Coronary artery (tissue), 2 donors: Measurements from ENCODE around the gene C1QTNF2.

Experiments
- DNase-seq: peaks from one replicate; pipeline ENCODE4 v3.0.0-alpha.2; 2017; ENCODE audit warnings: low spot score
- H3K27ac ChIP-seq, 2 donors: fragments of 200-600 bp; sonication (generic); one replicate each; pipeline ENCODE4 v1.5.1; 2016 to 2019
- H3K4me3 ChIP-seq: fragments of 200-600 bp; sonication (generic); 2 replicates; pipeline ENCODE4 v1.5.1; 2016; ENCODE audit warnings: mild to moderate bottlenecking, moderate library complexity
- TF ChIP-seq, protein P1 (sequence below): fragments of 200-600 bp; sonication (generic); IDR thresholded peaks from one replicate; pipeline ENCODE4 v1.5.1; 2019; ENCODE audit warnings: antibody characterized with exemption

C1QTNF2 gene

DNA sequence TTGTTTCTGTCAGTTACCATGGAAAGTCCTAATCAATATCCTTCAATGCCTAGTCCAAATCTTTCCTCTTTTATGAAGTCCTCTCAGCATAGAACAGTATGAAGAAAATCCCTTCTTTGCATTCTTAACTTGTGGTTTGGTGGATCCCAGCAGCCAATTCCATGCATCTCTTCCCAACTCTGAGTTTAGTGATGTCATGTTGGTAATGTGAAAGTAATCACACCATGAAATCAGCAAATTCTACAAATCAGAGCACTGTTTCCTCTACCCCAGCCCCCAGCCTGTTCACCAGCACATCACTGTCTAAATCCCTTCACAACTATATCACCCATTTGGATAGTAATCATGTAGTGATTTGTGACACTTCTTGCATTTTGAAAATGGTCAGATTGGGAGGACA lies 4.7 kb upstream of the C1QTNF2 start:
- Histone ChIP-seq H3K4me3 (no peak overlapping the region), H3K27ac (no peak overlapping the region)
- DNase-seq = no peak
- TF ChIP-seq, protein P1, sequence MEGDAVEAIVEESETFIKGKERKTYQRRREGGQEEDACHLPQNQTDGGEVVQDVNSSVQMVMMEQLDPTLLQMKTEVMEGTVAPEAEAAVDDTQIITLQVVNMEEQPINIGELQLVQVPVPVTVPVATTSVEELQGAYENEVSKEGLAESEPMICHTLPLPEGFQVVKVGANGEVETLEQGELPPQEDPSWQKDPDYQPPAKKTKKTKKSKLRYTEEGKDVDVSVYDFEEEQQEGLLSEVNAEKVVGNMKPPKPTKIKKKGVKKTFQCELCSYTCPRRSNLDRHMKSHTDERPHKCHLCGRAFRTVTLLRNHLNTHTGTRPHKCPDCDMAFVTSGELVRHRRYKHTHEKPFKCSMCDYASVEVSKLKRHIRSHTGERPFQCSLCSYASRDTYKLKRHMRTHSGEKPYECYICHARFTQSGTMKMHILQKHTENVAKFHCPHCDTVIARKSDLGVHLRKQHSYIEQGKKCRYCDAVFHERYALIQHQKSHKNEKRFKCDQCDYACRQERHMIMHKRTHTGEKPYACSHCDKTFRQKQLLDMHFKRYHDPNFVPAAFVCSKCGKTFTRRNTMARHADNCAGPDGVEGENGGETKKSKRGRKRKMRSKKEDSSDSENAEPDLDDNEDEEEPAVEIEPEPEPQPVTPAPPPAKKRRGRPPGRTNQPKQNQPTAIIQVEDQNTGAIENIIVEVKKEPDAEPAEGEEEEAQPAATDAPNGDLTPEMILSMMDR = no peak

DNA sequence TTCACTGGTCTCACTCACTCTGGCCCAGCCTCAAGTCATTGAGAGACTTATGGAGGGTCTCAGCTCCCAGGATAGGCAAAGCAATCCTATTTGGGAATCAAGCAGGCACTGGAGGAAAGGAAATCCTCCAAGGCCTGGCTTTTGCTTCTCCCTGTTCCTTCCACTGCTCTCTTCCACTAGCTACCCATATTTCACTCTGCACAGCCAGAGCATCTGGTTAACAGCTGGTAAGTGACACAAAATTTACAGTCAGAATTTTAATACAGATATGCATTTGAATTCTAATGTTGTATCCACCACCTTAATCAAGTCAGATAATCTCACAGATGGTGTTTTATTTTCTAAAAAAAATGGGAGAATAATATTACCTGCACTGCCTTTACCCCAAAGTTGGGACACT lies 868 bp upstream of the C1QTNF2 start:
- Histone ChIP-seq H3K4me3 (no peak overlapping the region), H3K27ac (peak overlapping the region in 1 of 2 donors; percentile 80)
- TF ChIP-seq, protein P1 = no peak

DNA sequence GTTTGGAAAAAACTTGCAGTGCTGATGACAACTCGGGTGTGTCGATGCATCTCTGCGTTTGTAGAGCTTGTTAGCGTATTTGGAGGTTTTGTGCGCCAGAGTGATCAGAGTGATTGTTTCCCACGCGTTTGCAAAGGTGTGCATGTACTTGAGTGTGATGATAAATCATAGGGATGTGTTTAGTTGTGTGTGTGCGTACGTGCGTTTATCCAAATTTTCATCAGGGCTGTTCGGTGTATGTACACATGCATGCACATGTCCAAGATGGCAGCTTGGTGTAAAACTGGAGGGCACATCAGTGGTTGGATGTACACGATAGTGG lies 248 bp upstream of the C1QTNF2 start:
- DNase-seq = no peak
- peak overlapping the region; percentile 92 for H3K4me3 ChIP-seq
- H3K27ac ChIP-seq = peak overlapping the region; percentile 54 to 80
- TF ChIP-seq, protein P1 = no peak

More for the DNA sequence above, 868 bp upstream of the C1QTNF2 start:
- DNase-seq = no peak

DNA sequence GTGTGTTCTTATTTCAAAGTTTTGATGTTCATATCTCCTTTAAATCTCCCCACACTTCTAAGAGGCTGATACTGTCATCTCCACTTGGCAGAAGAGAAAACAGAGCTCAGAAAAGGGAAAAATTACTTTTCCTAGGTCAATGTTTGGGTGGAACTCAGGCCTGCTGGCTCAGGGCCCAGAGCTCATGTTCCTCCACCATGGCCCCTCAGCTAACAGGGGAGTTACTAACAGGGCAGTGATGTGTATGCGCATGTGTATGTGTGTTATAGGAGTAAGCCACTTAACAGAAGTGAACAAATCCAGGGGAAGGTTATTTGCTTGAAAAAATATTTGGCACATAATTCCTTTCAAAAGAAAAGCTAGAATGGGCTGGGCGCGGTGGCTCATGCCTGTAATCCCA lies 2.5 kb downstream of the C1QTNF2 start:
- no peak for DNase-seq
- TF ChIP-seq, protein P1 = no peak
- Histone ChIP-seq H3K27ac (no peak overlapping the region), H3K4me3 (no peak overlapping the region)

DNA sequence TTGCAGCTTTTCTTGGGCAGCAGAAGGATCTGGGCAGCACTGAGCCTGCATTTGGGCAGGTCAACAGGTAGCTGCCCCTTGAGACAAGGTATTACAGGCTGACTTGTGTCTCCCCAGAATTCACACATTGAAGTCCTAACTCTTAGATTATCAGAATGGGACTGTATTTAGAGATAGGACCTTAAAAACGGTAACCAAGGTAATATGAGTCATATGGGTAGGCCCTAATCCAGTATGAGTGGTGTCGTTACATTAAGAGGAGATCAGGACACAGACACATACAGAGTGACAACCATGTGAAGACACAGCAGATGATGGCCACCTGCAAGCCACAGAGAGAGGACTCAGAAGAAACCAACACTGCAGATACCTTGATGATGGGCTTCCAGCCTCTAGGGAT lies 3.2 kb downstream of the C1QTNF2 start:
- TF ChIP-seq, protein P1 = no peak
- Histone ChIP-seq H3K27ac (no peak overlapping the region), H3K4me3 (no peak overlapping the region)
- DNase-seq = no peak

DNA sequence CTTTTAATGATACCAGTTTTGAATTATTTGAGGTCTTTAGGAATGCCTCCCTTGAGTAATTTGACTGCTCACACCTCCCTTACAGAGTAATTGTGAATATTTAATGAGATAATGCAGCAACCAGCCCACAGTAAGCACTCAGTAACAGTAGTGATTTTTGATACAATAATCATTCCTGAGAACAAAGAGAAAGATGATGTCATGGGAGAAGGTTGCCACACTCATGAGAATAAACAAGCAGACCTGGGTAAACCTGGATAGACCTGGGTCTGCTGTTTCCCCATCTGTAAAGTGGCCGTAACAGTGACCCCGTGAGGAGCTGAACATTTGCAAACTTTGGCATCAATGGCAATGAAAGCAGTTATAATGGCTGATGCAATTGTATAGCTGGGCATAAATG lies 4.2 kb downstream of the C1QTNF2 start:
- Histone ChIP-seq H3K27ac (no peak overlapping the region), H3K4me3 (no peak overlapping the region)
- TF ChIP-seq, protein P1 = no peak
- DNase-seq = no peak

DNA sequence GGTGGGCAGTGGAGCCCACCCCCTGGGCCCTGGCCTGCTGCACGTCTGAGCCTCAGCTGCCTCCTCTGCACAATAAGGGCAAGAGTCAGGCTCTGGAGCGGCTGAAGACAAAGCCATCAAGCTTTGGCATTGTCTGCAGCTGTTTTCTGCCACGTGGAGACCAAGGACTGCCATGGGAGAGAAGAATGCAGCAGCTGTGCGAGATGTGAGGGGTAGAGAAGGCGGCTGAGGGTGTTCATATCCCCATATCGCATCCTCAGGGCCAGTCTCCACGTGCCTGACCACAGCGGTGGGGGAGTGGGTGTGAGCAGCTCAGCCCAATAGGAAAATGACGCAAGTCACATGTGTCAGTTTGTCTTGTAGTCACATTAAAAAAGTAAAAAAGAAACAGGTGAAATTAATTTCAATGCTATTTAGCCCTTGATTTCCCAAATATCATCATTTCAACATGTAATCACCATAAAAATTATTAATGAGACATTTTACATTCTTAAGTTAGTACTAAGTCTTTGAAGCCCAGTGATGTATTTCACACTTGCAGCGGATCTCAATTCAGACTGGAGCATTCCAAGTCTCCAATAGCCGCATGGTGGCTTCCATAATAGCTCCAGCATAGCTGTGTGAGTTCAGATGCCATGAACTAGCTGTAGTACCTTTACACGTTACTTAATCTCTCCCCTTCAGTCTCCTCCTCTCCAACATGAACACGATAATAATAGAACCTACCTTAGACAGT lies 6.6 kb downstream of the C1QTNF2 start:
- DNase-seq = peak; percentile 40
- no peak overlapping the region for H3K4me3 ChIP-seq
- TF ChIP-seq, protein P1 = no peak
- H3K27ac ChIP-seq = peak overlapping the region; percentile 55 to 78
